ENCODE measurements around the gene PARL.

Gene PARL

GRCh38 chr3:183884427-183885296, at the start of gene PARL:
TSS of gene PARL (minus strand) at chr3:183884880. CDS start at chr3:183884846, 34 bp downstream.
- DNase-seq (ENCODE audit: low read depth in 4 of 4, low spot score in 1 of 4), result peak; percentile 95 to 98 (median 96)

GRCh38 chr3:183933160-183933559, 48.5 kb upstream of the PARL start:
- DNase-seq (ENCODE audit: low read depth in 4 of 4, low spot score in 1 of 4), result no peak

GRCh38 chr3:183931881-183932280, 47.2 kb upstream of the PARL start:
- no peak for DNase-seq (ENCODE audit: low read depth in 4 of 4, low spot score in 1 of 4)

- no peak for DNase-seq (ENCODE audit: low read depth in 4 of 4, low spot score in 1 of 4)
Observed at GRCh38 chr3:183930086-183930485, 45.4 kb upstream of the PARL start.

- no peak for DNase-seq (ENCODE audit: low read depth in 4 of 4, low spot score in 1 of 4)
Observed at GRCh38 chr3:183927059-183927458, 42.4 kb upstream of the PARL start.

GRCh38 chr3:183924956-183925355, 40.3 kb upstream of the PARL start:
- no peak for DNase-seq (ENCODE audit: low read depth in 4 of 4, low spot score in 1 of 4)

- no peak for DNase-seq (ENCODE audit: low read depth in 4 of 4, low spot score in 1 of 4)
Observed at GRCh38 chr3:183924543-183924942, 39.9 kb upstream of the PARL start.

GRCh38 chr3:183922421-183922820, 37.7 kb upstream of the PARL start:
- no peak for DNase-seq (ENCODE audit: low read depth in 4 of 4, low spot score in 1 of 4)

GRCh38 chr3:183921096-183921495, 36.4 kb upstream of the PARL start:
- DNase-seq (ENCODE audit: low read depth in 4 of 4, low spot score in 1 of 4), result no peak

GRCh38 chr3:183920416-183920815, 35.7 kb upstream of the PARL start:
- no peak for DNase-seq (ENCODE audit: low read depth in 4 of 4, low spot score in 1 of 4)

GRCh38 chr3:183918178-183918577, 33.5 kb upstream of the PARL start:
- DNase-seq (ENCODE audit: low read depth in 4 of 4, low spot score in 1 of 4), result no peak

- no peak for DNase-seq (ENCODE audit: low read depth in 4 of 4, low spot score in 1 of 4)
Observed at GRCh38 chr3:183917776-183918175, 33.1 kb upstream of the PARL start.

GRCh38 chr3:183914856-183915255, 30.2 kb upstream of the PARL start:
- DNase-seq (ENCODE audit: low read depth in 4 of 4, low spot score in 1 of 4), result no peak

- no peak for DNase-seq (ENCODE audit: low read depth in 4 of 4, low spot score in 1 of 4)
Observed at GRCh38 chr3:183913580-183913920, 28.9 kb upstream of the PARL start.

- no peak for DNase-seq (ENCODE audit: low read depth in 4 of 4, low spot score in 1 of 4)
Observed at GRCh38 chr3:183912895-183913579, 28.4 kb upstream of the PARL start.

GRCh38 chr3:183911763-183912506, 27.3 kb upstream of the PARL start:
- no peak for DNase-seq (ENCODE audit: low read depth in 4 of 4, low spot score in 1 of 4)

GRCh38 chr3:183911087-183911486, 26.4 kb upstream of the PARL start:
- no peak for DNase-seq (ENCODE audit: low read depth in 4 of 4, low spot score in 1 of 4)

- DNase-seq (ENCODE audit: low read depth in 4 of 4, low spot score in 1 of 4), result no peak
Observed at GRCh38 chr3:183909030-183909600, 24.4 kb upstream of the PARL start.

- DNase-seq (ENCODE audit: low read depth in 4 of 4, low spot score in 1 of 4), result no peak
Observed at GRCh38 chr3:183907911-183908331, 23.2 kb upstream of the PARL start.

GRCh38 chr3:183907176-183907575, 22.5 kb upstream of the PARL start:
- DNase-seq (ENCODE audit: low read depth in 4 of 4, low spot score in 1 of 4), result no peak

- DNase-seq (ENCODE audit: low read depth in 4 of 4, low spot score in 1 of 4), result no peak
Observed at GRCh38 chr3:183906234-183906921, 21.7 kb upstream of the PARL start.

Measured in stimulated activated CD4-positive, alpha-beta T cell treated with anti-CD3 and anti-CD28 coated beads, Interleukin-1b, Interleukin-23, amount 100 ng/mL, for 24 hours (primary cell).